Osteocyte (in vitro differentiated cells): ENCODE measurements around the gene ZFPL1. TPM values are rescaled to one million over a fixed set of nuclear protein-coding genes. Genes with fewer than 3 reads are reported as not detected.

Experiments
- DNase-seq: peaks from one replicate; pipeline ENCODE4 v3.0.0; 2021; ENCODE audit warnings: mixed read lengths; ENCODE audit not compliant: unreplicated experiment; ENCODE audit errors: extremely low spot score
- H3K27ac Mint-ChIP-seq: one replicate; pipeline ENCODE4 v1.8.0; 2021; ENCODE audit warnings: mild to moderate bottlenecking, mixed read lengths; ENCODE audit not compliant: unreplicated experiment
- H3K27me3 Mint-ChIP-seq: one replicate; pipeline ENCODE4 v1.8.0; 2021; ENCODE audit warnings: mixed read lengths; ENCODE audit not compliant: unreplicated experiment
- H3K36me3 Mint-ChIP-seq: one replicate; pipeline ENCODE4 v1.8.0; 2021; ENCODE audit warnings: mixed read lengths; ENCODE audit not compliant: unreplicated experiment
- H3K4me1 Mint-ChIP-seq: one replicate; pipeline ENCODE4 v1.8.0; 2021; ENCODE audit warnings: mixed read lengths; ENCODE audit not compliant: unreplicated experiment
- H3K4me3 Mint-ChIP-seq: one replicate; pipeline ENCODE4 v1.8.0; 2021; ENCODE audit warnings: mild to moderate bottlenecking, moderate library complexity, mixed read lengths; ENCODE audit not compliant: unreplicated experiment
- H3K9me3 Mint-ChIP-seq: one replicate; pipeline ENCODE4 v1.8.0; 2021; ENCODE audit warnings: mixed read lengths; ENCODE audit not compliant: unreplicated experiment
- CTCF ChIP-seq: fragments of 200-600 bp; sonication (generic); IDR thresholded peaks from 2 replicates; pipeline ENCODE4 v1.5.0; 2021; ENCODE audit warnings: antibody characterized with exemption, mild to moderate bottlenecking, moderate library complexity
- total RNA-seq: library from RNA; stranded (reverse); gene quantifications from 2 replicates; pipeline ENCODE4 v1.2.1, GENCODE V29; 2021

The ZFPL1 gene
- total RNA-seq, 1 donor from 2014 or later, result 55.3 TPM

GRCh38 chr11:65131417-65131776 is 47.4 kb downstream of the ZFPL1 start:
- no peak for DNase-seq
- no peaks in the 10 kb centered on the region for H3K9me3 Mint-ChIP-seq
- no peak overlapping the region for H3K27ac Mint-ChIP-seq
- H3K4me3 Mint-ChIP-seq, result no peak overlapping the region
- TF ChIP-seq CTCF, result no peak
- H3K36me3 Mint-ChIP-seq, result peaks cover 11% of the 10 kb centered on the region
- no peaks in the 10 kb centered on the region for H3K27me3 Mint-ChIP-seq
- H3K4me1 Mint-ChIP-seq, result peaks cover 24% of the 10 kb centered on the region

DNA sequence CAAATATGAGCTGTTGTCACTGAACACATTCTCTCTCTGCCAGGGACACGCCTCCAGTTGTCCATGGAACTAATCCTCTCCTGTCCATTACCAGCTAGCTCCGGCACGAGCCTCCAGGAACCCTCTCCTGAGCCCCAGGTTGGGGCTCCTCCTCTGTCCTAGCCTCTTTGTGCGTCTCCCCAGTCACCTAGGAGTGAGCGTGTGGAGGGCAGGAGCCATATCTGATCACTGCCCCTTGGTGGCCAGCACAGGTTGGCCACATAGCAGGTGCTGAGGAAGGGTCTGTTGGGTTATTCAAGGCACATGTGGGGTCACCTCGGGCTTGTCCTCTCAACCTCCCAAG is 47.8 kb downstream of the ZFPL1 start:
- Mint-ChIP-seq H3K9me3 (no peaks in the 10 kb centered on the region), H3K27ac (no peak overlapping the region), H3K27me3 (no peaks in the 10 kb centered on the region), H3K36me3 (peaks cover 7% of the 10 kb centered on the region), H3K4me1 (peaks cover 24% of the 10 kb centered on the region), H3K4me3 (no peak overlapping the region)
- no peak for TF ChIP-seq CTCF
- DNase-seq, result no peak

DNA sequence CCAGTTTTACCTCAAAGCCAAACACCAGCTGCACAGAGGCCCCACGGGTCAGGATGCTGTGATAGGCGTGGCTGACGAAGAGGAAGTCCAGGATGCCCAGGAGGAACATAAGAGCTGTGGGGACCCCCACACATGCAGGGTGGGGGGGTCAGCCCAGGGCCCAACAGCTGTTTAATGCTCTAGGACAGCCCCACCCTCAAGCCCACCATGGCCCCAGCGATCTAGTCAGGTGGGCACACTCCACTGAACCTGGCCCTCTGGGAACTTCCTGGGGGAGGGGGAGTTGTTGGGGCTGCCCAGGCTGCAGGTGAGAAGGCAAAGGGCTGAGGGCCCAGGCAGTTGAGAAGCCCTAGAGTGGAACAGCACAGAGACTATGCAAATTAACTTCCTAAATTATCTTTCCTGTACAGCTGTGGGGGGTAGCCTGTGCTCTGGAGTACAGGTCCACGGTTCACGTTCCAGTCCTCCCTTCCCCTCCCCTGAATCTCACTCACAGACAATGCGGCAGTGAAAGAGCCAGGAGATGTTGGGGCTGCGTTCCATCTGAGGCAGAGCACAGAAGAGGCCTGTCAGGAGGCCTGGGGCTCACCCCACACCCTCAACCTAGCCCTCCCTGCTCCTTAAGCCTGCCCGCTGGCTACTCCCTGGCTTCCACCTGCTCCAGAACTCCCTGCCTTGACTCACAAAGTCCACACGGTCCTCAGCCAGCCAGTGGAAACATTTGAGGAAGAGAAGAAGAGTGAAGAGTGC is 48.4 kb downstream of the ZFPL1 start:
- Mint-ChIP-seq H3K27ac (peak overlapping the region; percentile 100), H3K27me3 (no peaks in the 10 kb centered on the region), H3K4me3 (peak overlapping the region; percentile 97), H3K36me3 (peaks cover 5% of the 10 kb centered on the region), H3K9me3 (no peaks in the 10 kb centered on the region), H3K4me1 (peaks cover 24% of the 10 kb centered on the region)
- no peak for DNase-seq
- no peak for TF ChIP-seq CTCF

DNA sequence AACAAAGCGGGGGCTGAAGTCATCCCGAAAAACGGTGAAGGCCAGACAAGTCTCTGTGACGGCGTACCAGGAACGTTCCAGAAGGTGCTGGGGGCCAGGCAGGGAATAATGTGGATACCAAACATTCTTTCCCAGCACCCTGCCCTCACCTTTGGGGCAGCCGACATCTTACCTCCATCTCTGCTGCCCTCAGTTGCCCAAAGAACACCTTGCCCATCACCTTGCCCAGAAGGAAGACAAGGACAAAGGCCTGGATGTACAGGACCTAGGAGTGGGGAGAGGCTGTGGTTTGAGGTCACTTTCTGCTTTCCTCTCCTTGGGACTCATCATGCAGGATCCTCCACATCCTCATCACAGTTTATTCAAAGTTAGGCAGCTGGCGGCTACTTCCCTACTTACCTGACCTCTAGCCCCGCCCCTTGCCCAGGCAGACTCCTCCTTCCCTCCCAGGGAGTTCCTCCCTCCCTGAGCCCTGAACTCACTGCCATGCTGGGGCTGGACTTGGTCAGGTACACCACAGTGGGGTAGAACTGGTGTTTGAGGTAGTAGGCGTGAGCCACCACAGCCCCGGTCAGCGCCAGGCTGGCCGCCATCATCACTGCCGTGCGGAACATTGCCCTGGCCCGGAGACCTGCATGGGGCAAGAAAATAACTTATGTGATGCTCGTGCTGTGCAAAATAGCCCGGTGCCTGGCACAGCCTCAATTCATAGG is 49.1 kb downstream of the ZFPL1 start:
- DNase-seq, result no peak

More for the DNA sequence above, 49.1 kb downstream of the ZFPL1 start:
- H3K36me3 Mint-ChIP-seq, result peaks cover 5% of the 10 kb centered on the region
- peaks cover 24% of the 10 kb centered on the region for H3K4me1 Mint-ChIP-seq
- peak overlapping the region; percentile 100 for H3K27ac Mint-ChIP-seq
- H3K9me3 Mint-ChIP-seq, result no peaks in the 10 kb centered on the region
- TF ChIP-seq CTCF, result no peak
- H3K27me3 Mint-ChIP-seq, result no peaks in the 10 kb centered on the region
- peak overlapping the region; percentile 97 for H3K4me3 Mint-ChIP-seq
